HG03097 (cell line): ENCODE results near the gene MAP3K15.
"Not testable (repeated sequence)": the region's sequence is repeated elsewhere in the genome, so short reads cannot be mapped to it uniquely, and the experiment has no call there.

Source experiments
- ATAC-seq: cut with Tn5 transposase; IDR thresholded peaks from one replicate; pipeline ENCODE4 v1.9.1; 2021; ENCODE audit not compliant: unreplicated experiment, low FRiP score

Gene MAP3K15

GRCh38 chrX:19535476-19535875, 20.2 kb upstream of the MAP3K15 start:
- ATAC-seq: no peak

GRCh38 chrX:19532709-19533108, 17.4 kb upstream of the MAP3K15 start:
- no peak for ATAC-seq

- no peak for ATAC-seq
Observed at GRCh38 chrX:19517965-19518364, 2.7 kb upstream of the MAP3K15 start.

GRCh38 chrX:19515615-19516105, 352 bp upstream of the MAP3K15 start:
- ATAC-seq: no peak

GRCh38 chrX:19513383-19513782, 1.9 kb downstream of the MAP3K15 start:
- ATAC-seq: no peak

- no peak for ATAC-seq
Observed at GRCh38 chrX:19512961-19513360, 2.3 kb downstream of the MAP3K15 start.

GRCh38 chrX:19512359-19512758, 2.9 kb downstream of the MAP3K15 start:
- no peak for ATAC-seq

- not testable (repeated sequence) for ATAC-seq
Observed at GRCh38 chrX:19511796-19512195, 3.5 kb downstream of the MAP3K15 start.

- no peak for ATAC-seq
Observed at GRCh38 chrX:19496711-19497110, 18.6 kb downstream of the MAP3K15 start.

- no peak for ATAC-seq
Observed at GRCh38 chrX:19487520-19488200, 27.6 kb downstream of the MAP3K15 start.

GRCh38 chrX:19479458-19479857, 35.9 kb downstream of the MAP3K15 start:
- no peak for ATAC-seq

- not testable (repeated sequence) for ATAC-seq
Observed at GRCh38 chrX:19468383-19468782, 46.9 kb downstream of the MAP3K15 start.

- ATAC-seq: no peak
Observed at GRCh38 chrX:19462879-19463278, 52.4 kb downstream of the MAP3K15 start.

- no peak for ATAC-seq
Observed at GRCh38 chrX:19462231-19462630, 53.1 kb downstream of the MAP3K15 start.

GRCh38 chrX:19457662-19458061, 57.6 kb downstream of the MAP3K15 start:
- no peak for ATAC-seq

GRCh38 chrX:19448077-19448476, 67.2 kb downstream of the MAP3K15 start:
- ATAC-seq: no peak

- ATAC-seq: no peak
Observed at GRCh38 chrX:19446397-19446796, 68.9 kb downstream of the MAP3K15 start.

GRCh38 chrX:19445772-19446171, 69.5 kb downstream of the MAP3K15 start:
- ATAC-seq: not testable (repeated sequence)

GRCh38 chrX:19443869-19444526, 71.3 kb downstream of the MAP3K15 start:
- no peak for ATAC-seq

- no peak for ATAC-seq
Observed at GRCh38 chrX:19440713-19441112, 74.6 kb downstream of the MAP3K15 start.

- ATAC-seq: not testable (repeated sequence)
Observed at GRCh38 chrX:19422661-19423060, 92.6 kb downstream of the MAP3K15 start.

GRCh38 chrX:19410259-19410658, 105.0 kb downstream of the MAP3K15 start:
- ATAC-seq: no peak
